Osteocyte (in vitro differentiated cells): Measurements from ENCODE around the gene FADS2. TPM values are rescaled to one million over a fixed set of nuclear protein-coding genes. Genes with fewer than 3 reads are reported as not detected.

Experiments used
- DNase-seq: peaks from one replicate; pipeline ENCODE4 v3.0.0; 2021; ENCODE audit warnings: mixed read lengths; ENCODE audit not compliant: unreplicated experiment; ENCODE audit errors: extremely low spot score
- H3K27ac Mint-ChIP-seq: one replicate; pipeline ENCODE4 v1.8.0; 2021; ENCODE audit warnings: mild to moderate bottlenecking, mixed read lengths; ENCODE audit not compliant: unreplicated experiment
- H3K27me3 Mint-ChIP-seq: one replicate; pipeline ENCODE4 v1.8.0; 2021; ENCODE audit warnings: mixed read lengths; ENCODE audit not compliant: unreplicated experiment
- H3K36me3 Mint-ChIP-seq: one replicate; pipeline ENCODE4 v1.8.0; 2021; ENCODE audit warnings: mixed read lengths; ENCODE audit not compliant: unreplicated experiment
- H3K4me1 Mint-ChIP-seq: one replicate; pipeline ENCODE4 v1.8.0; 2021; ENCODE audit warnings: mixed read lengths; ENCODE audit not compliant: unreplicated experiment
- H3K4me3 Mint-ChIP-seq: one replicate; pipeline ENCODE4 v1.8.0; 2021; ENCODE audit warnings: mild to moderate bottlenecking, moderate library complexity, mixed read lengths; ENCODE audit not compliant: unreplicated experiment
- H3K9me3 Mint-ChIP-seq: one replicate; pipeline ENCODE4 v1.8.0; 2021; ENCODE audit warnings: mixed read lengths; ENCODE audit not compliant: unreplicated experiment
- total RNA-seq: library from RNA; stranded (reverse); gene quantifications from 2 replicates; pipeline ENCODE4 v1.2.1, GENCODE V29; 2021
- TF ChIP-seq, protein P1 (sequence below): fragments of 200-600 bp; sonication (generic); IDR thresholded peaks from 2 replicates; pipeline ENCODE4 v1.5.0; 2021; ENCODE audit warnings: antibody characterized with exemption, mild to moderate bottlenecking, moderate library complexity

Gene FADS2
- total RNA-seq, 1 donor from 2014 or later = 207 TPM

DNA sequence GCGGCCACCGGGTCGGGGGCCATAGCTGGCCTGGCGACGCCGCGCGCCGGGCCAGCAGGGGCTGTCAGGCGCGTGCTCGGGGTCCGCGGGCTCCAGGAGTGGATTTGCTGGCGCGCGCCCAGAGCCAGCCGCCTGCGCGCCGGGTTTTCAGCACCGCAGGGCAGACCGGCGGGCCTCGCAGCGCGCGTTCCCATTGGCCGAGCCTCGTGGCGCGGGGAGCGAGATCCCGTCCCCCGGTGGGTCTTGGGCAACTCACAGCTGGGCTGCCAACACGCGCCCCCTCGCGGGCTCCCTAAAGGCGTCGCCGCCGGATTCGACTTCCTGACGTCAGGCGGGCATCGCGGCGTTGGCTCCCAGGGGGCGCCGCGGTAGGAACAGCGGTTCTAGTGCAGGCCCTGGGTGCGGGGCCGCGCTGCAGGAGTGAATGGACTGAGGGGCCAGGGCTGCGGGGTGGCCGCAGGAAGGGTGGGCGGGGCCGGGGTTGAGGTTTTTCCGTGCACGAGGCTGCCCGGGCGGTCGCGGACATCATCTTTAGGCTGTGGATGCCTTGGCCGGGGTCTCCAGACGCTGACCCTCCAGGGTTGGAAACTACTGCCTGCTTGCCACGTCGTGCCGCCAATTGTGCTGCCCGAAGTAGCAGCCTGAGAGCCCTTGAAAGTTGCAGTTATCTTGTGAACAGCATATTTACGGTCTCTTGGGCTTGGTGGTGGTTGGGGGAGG lies 11.2 kb upstream of the FADS2 start, which contains the start of gene FADS1:
TSS of gene FADS1 (minus strand) at position 268 of the 720 bp plus-strand sequence. CDS start at position 194, 74 bp downstream.
- peaks cover 4% of the 10 kb centered on the region for H3K36me3 Mint-ChIP-seq
- H3K4me3 Mint-ChIP-seq = peak within 1 kb of the TSS; percentile 96
- TF ChIP-seq, protein P1, sequence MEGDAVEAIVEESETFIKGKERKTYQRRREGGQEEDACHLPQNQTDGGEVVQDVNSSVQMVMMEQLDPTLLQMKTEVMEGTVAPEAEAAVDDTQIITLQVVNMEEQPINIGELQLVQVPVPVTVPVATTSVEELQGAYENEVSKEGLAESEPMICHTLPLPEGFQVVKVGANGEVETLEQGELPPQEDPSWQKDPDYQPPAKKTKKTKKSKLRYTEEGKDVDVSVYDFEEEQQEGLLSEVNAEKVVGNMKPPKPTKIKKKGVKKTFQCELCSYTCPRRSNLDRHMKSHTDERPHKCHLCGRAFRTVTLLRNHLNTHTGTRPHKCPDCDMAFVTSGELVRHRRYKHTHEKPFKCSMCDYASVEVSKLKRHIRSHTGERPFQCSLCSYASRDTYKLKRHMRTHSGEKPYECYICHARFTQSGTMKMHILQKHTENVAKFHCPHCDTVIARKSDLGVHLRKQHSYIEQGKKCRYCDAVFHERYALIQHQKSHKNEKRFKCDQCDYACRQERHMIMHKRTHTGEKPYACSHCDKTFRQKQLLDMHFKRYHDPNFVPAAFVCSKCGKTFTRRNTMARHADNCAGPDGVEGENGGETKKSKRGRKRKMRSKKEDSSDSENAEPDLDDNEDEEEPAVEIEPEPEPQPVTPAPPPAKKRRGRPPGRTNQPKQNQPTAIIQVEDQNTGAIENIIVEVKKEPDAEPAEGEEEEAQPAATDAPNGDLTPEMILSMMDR = peak; percentile 70
- H3K9me3 Mint-ChIP-seq = no peaks in the 10 kb centered on the region
- H3K27me3 Mint-ChIP-seq = no peaks in the 10 kb centered on the region
- peaks cover 21% of the 10 kb centered on the region for H3K4me1 Mint-ChIP-seq
- H3K27ac Mint-ChIP-seq = peak within 1 kb of the TSS; percentile 99
- DNase-seq = peak; percentile 98

DNA sequence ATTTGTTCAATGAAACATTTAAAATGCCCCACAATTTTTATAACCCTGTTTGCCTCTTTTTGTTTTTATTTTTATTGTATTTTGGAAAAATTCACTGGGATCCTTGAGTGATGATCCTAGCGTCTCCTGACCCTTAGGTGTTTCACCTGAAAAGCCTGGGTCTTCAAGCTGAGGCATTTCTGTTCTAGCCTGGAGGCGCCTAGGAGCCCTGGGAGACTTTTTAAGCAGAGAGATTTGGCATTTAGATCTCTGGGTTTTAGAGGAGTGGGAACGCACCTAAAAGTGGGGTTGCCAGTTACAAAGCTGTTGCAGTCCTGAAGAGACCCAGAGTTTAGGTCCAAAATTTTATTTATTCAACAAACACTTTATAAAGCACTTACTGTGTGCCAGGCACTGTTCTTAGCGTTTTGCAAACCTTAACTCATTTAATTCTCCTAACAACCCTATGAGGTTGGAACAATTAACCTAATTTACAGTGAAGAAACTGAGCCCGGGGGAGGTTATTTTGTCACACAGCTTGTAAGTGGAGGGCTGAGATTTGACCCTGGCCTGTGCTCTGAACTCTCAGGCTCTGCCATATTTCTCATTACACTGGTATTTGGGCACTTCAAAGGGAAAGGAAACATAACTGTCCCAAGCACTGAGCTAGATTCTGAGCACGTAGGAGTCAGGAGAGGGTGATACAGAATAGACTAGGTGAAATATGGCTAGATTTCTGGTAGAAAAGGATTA lies 10.5 kb upstream of the FADS2 start:
- DNase-seq = no peak
- H3K4me1 Mint-ChIP-seq = peaks cover 21% of the 10 kb centered on the region
- TF ChIP-seq, protein P1 = no peak
- no peaks in the 10 kb centered on the region for H3K27me3 Mint-ChIP-seq
- peak overlapping the region; percentile 87 for H3K27ac Mint-ChIP-seq
- no peaks in the 10 kb centered on the region for H3K36me3 Mint-ChIP-seq
- no peaks in the 10 kb centered on the region for H3K9me3 Mint-ChIP-seq
- H3K4me3 Mint-ChIP-seq = peak overlapping the region; percentile 96

DNA sequence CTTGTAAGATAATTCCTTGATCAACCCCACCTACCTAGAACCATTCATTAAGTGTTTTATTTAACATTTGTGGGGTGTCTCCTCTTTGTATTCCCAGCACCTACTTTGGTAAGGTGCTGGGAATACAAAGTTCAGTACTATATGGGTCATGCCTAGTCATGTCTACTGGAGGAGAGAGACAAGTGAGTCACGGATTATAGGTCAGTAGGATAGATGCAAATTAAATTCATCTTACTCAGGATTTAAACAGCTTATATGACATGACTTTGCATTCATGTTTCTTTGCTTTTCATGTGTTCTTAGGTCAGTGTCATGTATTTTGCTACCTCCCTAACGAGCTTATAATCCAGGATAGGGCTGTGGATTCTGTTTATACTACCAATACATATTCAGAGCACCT lies 7.9 kb upstream of the FADS2 start:
- Mint-ChIP-seq H3K4me3 (no peak overlapping the region), H3K9me3 (no peaks in the 10 kb centered on the region), H3K27ac (no peak overlapping the region), H3K36me3 (no peaks in the 10 kb centered on the region), H3K27me3 (no peaks in the 10 kb centered on the region), H3K4me1 (peaks cover 9% of the 10 kb centered on the region)
- no peak for DNase-seq
- TF ChIP-seq, protein P1 = no peak

DNA sequence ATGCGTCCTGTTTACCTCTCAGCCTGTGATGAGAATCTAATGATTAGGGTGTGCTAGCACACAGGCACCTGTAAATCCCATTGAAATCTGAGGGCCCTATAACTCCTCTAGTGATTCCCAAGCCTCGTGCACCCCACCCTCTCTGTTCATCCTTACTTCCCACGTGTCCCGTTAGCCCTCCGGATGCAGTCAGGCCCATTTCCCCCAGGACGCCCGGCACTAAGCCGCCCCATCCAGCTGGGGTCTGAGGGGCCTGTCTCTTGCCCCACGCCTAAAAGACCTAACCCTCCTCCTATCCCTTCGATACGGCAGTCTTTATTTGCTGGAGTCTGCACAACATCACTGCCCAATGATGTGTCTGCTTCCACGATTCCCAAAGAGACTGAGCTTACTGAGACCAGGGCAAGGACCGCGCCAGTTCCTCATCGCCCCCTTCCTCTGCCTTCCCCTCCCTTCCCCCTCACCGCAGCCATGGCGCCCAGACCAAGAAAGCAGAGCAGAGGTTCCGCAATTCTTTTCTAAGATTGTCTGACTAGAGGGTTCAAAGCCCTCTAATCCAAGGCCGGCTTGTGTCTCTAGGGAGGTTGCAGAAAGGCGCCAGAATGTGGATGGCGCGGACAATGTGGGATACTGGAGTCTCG lies 1.1 kb upstream of the FADS2 start:
- TF ChIP-seq, protein P1 = no peak
- Mint-ChIP-seq H3K36me3 (peaks cover 1% of the 10 kb centered on the region), H3K27me3 (no peaks in the 10 kb centered on the region), H3K4me3 (peak overlapping the region; percentile 91), H3K9me3 (no peaks in the 10 kb centered on the region), H3K27ac (peak overlapping the region; percentile 84), H3K4me1 (peaks cover 37% of the 10 kb centered on the region)
- DNase-seq = no peak

DNA sequence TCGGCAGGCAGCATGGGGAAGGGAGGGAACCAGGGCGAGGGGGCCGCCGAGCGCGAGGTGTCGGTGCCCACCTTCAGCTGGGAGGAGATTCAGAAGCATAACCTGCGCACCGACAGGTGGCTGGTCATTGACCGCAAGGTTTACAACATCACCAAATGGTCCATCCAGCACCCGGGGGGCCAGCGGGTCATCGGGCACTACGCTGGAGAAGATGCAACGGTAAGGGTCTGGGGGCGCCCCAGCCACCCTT lies 204 bp downstream of the FADS2 start:
- Mint-ChIP-seq H3K4me3 (peak overlapping the region; percentile 91), H3K4me1 (peaks cover 47% of the 10 kb centered on the region), H3K9me3 (no peaks in the 10 kb centered on the region), H3K27me3 (no peaks in the 10 kb centered on the region), H3K27ac (peak overlapping the region; percentile 90), H3K36me3 (peaks cover 1% of the 10 kb centered on the region)
- DNase-seq = no peak
- TF ChIP-seq, protein P1 = no peak
